Ovary (tissue), 3 donors: ENCODE results near the gene CRYL1.

Source experiments
- CTCF ChIP-seq, 3 donors: fragments of 450-650 bp in 2 of 3; fragments of 200-600 bp in 1 of 3; IDR thresholded peaks; one replicate each; pipeline versions ENCODE4 v1.5.1 to v1.8.0; 2016 to 2022; ENCODE audit warnings: antibody characterized with exemption in 3 of 3, mild to moderate bottlenecking in 1 of 3
- POLR2A ChIP-seq: fragments of 450-650 bp; IDR thresholded peaks from one replicate; pipeline ENCODE4 v1.6.1; 2017; ENCODE audit warnings: antibody characterized with exemption, mild to moderate bottlenecking, moderate library complexity
- donor health status: DM: no; HTN: no; CAD: no.

- TF ChIP-seq CTCF (IDR thresholded peaks at IDR 0.05) (no peak), POLR2A (no peak)
These were observed 135.7 kb downstream of the CRYL1 start for GRCh38 chr13:20389696-20390525.
